ENCODE results near the gene CCDC57.
"Not testable (repeated sequence)": the region's sequence is repeated elsewhere in the genome, so short reads cannot be mapped to it uniquely, and the experiment has no call there.

CCDC57 gene

DNA sequence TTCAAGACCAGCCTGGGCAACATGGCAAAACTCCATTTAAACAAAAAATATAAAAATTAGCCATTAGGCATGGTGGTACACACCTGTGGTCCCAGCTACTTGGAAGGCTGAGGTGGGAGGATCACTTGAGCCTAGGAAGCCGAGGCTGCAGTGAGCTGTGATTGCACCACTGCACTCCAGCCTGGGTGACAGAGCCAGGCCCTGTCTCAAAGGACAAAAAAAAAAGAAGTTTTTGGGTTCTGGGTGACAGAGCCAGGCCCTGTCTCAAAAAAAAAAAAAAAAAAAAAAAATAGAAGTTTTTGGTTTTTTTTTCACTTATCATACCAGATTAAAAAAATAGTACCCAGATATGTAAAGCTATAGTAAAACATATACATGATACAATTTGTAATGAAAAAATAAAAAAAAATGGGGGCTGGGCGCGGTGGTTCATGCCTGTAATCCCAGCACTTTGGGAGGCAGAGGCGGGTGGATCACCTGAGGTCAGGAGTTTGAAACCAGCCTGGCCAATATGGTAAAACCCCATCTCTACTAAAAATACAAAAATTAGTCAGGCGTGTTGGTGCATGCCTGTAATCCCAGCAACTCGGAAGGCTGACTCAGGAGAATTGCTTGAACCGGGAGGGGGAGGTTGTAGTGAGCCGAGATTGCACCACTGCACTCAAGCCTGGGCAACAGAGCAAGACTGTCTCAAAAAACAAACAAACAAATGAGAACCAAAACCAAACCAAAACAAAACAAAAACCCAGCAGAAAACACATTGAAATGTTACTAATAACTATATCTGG, 79.3 kb downstream of the CCDC57 start:
- in situ Hi-C loops (cut with MboI; ENCODE audit: low sequenced_read_pairs): not testable (repeated sequence)

DNA sequence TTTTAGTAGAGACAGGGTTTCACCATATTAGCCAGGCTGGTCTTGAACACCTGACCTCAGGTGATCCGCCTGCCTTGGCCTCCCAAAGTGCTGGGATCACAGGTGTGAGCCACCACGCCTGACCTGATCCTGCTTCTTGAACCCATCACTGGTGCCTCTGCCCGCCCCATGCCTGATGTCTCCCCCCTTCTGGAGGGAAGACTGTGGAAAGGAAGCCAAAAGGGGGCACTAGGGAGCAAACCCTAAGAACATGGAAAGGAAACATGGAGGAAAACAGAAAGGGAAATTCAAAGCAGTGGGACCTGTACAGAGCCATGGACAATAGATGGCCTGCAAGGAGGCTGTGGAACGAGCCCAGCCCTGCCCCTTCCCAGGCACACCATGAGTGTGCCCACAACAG, 83.5 kb downstream of the CCDC57 start:
- in situ Hi-C loops (cut with MboI; ENCODE audit: low sequenced_read_pairs): no loop called here

DNA sequence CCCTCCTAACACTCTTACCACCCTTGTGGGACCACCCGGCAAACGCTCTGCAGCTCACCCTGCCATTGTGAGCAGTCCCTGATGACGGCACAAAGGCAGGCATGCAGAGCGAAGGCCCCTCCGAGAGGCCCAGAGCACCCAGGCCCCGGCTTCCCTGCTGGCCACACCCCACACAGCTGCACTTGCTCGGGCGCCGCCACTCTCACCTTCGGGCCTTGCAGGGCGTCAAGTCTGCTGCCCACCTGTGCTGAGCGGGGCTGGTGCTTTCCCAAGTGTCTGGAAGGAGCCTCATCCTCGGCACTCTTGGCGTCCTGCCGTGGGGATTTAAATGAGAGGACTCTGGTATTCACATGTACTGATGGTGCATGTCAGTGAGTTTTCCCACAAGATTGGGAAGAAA, 84.4 kb downstream of the CCDC57 start:
- in situ Hi-C loops (cut with MboI; ENCODE audit: low sequenced_read_pairs): no loop called here

DNA sequence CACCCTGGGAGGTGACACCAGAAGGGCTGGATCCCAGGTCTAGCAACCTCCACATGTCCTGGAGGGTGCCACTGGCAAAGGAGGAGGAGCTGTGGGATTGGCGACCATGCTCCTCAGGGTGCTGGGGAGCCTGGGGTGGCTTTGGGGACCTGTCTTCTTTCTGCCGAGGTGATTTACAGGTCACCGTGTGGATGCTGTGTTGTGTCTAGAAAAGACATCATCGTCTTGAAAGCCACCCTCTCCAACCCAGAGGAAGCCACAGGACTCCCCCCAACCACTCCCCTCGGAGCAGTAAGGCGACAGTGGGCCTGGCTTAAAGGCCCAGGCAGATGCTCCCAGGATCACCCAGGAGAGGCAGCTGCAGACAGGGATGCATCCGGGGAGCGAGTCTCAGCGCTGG, 84.9 kb downstream of the CCDC57 start:
- in situ Hi-C loops (cut with MboI; ENCODE audit: low sequenced_read_pairs): no loop called here

DNA sequence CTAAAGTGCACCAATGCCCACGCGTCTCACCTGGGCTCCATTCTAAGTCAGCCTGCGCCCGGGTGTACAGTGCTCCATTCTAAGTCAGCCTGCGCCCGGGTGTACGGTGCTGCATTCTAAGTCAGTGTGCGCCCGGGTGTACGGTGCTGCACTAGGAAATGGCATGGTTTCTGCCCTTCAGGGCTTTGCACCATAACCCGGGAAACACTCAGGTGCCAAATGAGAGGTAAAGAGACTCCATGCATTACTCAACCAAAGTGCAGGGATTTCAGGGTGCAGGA, 85.4 kb downstream of the CCDC57 start:
- in situ Hi-C loops (cut with MboI; ENCODE audit: low sequenced_read_pairs): no loop called here

DNA sequence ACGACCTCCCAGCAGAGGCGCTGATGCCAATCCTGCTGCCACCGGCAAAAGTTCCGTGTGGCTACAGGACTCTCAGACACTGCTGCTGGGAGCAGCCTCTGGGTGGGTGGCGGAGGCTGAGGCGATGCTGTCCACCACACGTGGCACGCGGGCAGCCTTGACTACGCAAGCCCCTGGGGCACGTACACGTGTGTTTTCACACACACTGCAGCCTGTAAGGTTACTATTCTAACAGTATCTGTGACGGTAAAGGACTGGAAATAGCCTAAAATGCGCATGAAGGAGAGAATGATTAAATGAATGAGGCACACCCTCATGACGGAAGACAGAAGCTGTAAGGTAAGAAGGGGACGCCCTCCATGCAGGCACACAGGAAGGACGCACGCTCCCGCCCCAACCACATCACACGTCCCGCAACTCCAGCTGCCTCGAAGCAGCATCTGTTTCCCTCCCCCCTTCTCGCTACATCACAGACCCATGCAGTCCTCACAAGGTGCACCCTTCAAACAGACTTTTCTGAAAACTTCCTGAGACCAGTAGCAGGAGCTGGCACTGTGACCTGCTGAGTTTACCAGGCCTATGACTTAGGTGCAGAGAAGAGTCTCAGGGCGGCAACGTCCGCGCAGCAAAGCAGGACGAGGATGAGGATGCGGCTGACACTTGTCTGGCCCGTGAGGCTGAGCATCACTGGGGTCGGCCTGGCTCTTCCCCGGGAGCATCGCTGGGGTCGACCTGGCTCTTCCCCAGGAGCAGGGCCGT, 85.9 kb downstream of the CCDC57 start:
- in situ Hi-C loops (cut with MboI; ENCODE audit: low sequenced_read_pairs): no loop called here

DNA sequence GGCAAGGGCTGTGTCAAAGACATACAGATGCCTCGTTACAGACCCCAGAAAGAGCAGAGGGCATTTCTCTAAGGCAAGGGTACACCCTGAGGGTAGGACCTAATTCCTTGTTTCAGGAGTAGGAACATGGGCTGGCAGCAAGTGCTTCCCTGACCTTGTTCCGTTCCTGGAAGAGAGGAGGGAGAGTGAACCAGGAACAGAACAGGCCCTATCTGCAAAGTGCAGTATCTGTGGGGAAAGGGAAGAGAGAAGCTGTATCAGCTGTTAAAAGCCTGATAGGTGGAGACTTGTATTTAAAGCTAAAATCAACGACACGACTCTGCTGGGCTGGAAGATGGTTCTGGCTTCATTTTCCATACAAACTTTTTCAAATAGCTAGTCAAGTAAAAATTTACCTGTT, 88.5 kb downstream of the CCDC57 start:
- in situ Hi-C loops (cut with MboI; ENCODE audit: low sequenced_read_pairs): no loop called here

DNA sequence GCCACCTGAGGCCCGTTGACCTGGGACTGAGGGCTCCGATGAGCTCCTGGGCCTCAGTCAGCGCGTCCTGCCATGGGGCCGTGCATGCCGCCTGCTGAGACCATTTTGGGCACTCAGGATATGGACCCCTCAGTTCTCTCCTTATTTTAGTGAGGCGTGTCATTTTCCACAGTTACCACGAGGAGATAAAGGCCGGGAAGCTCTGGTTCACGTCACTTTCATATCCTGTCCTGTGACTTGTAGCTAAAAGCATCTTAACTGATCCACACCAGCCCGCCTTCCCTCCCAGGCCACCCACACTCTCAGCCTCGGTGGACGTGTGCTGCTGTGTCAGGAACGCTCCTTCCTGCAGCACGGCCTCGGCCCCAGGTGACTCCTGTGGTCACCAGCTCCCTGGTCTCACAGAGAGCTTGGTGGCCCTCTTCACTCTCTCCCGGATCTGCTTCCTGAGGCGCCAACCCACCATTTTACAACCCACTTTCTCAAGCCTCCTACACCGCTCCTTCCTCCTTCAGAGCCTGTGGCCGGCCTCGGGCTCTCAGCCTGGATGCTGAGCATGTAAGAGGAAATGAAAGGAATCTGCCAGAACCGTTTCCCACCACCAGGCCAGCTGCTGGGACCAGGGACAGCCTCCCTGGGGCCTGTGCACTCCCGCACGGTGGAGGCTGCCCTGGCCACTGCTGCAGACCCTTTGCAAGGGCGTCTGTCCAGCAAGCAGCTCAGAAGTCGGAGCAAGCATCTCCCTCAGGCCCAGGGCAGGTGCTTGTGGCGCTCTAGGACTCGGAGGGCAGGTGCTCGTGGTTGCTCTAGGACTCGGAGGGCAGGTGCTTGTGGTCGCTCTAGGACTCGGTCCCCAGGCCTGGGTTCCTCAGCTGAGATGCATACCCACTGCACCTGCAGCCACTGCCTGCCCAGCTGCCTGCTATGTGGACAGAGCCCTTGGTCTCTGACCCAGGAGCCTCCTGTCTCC, 90.7 kb downstream of the CCDC57 start:
- in situ Hi-C loops (cut with MboI; ENCODE audit: low sequenced_read_pairs): no loop called here

DNA sequence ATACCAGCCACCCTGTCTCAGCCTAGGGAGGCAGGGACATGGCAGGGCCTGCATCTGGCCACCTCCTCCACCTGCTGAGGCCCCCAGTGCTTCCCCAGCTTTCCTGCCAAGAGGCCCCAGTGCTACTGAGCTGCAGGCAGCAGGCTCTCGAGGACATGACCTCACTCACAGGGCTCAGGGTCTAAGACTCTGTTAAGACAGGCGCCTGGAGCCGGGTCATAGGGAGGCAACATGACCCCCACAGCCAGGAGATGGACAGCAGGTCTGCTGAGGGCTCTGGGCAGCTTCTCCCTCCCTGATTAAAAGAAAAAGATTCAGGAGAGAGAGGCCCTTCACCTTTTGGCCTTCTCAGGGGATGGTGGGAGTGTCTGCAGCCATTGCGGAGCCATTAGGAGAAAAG, 91.4 kb downstream of the CCDC57 start:
- in situ Hi-C loops (cut with MboI; ENCODE audit: low sequenced_read_pairs): no loop called here

DNA sequence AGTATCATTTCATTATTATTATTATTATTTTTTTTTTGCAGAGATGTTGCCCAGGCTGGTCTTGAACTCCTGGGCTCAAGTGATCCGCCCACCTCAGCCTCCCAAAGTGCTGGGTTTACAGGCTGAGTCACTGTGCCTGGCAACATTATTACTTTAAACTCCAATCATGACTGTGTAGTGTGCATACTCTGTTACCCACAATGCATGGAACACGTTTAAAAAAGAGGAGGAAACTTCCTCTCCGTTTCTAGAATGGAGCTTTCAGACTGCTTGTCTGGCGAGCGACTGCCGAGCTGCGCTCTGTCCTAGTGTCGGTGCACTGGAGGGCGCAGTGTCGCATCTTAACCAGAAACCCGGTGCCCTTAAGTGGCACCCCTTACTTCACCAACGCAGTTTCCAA, 92.5 kb downstream of the CCDC57 start:
- in situ Hi-C loops (cut with MboI; ENCODE audit: low sequenced_read_pairs): no loop called here

DNA sequence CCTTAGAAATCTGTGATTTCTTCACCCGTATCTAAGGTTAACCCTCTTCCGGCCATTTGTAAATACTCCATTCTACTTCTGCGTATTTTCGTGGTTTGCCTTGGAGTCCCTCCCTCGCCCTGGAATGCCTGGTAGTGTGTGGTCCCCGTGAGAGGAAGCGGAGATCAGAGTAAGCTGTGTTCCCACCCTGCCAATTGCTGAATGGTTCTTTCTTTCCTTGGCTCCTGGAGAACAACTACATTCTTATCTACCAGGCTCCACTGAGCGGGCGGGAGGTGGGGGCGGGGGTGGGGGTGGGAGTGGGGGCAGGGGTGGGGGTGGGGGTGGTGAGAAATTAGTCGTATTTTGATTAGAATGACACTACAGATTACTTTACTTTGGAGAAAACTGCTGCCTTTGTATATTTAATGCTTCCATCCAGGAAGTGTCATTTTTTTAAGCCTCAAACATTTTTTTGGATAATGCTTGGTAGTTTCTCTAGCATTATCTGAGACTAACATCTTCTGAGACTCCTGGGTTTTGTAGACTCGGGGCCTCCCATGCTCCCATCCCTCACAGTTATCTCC, 93.7 kb downstream of the CCDC57 start:
- in situ Hi-C loops (cut with MboI; ENCODE audit: low sequenced_read_pairs): no loop called here

DNA sequence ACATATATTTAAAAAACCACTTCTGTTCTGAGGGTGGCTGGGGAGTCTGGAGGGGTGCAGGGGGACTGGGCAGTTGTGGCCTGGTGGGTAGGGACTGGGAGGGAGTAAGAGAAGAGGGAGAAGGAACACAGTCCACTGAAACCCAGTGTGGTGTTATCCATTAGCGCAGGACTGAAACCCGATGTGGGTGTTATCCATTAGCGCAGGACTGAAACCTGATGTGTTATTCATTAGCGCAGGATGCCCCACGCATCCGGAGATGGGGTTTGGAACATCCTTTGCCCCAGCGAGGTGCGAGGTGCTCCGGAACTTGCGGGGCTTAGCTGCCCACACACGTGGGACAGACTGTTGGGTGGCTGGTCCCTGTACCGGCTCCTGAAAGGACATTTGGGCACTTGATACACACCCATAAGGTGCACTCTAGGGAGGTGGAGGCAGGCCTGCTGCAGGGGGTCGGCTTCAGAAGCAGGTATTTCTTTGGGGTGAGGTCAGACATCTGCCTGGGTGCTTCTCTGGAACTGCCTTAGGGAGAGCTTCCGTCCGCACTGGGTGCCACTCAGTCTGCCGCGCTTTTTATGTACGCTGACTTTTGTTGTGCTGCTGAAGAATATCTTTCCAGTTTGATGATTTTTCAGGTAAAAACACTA, 94.4 kb downstream of the CCDC57 start:
- in situ Hi-C loops (cut with MboI; ENCODE audit: low sequenced_read_pairs): no loop called here

DNA sequence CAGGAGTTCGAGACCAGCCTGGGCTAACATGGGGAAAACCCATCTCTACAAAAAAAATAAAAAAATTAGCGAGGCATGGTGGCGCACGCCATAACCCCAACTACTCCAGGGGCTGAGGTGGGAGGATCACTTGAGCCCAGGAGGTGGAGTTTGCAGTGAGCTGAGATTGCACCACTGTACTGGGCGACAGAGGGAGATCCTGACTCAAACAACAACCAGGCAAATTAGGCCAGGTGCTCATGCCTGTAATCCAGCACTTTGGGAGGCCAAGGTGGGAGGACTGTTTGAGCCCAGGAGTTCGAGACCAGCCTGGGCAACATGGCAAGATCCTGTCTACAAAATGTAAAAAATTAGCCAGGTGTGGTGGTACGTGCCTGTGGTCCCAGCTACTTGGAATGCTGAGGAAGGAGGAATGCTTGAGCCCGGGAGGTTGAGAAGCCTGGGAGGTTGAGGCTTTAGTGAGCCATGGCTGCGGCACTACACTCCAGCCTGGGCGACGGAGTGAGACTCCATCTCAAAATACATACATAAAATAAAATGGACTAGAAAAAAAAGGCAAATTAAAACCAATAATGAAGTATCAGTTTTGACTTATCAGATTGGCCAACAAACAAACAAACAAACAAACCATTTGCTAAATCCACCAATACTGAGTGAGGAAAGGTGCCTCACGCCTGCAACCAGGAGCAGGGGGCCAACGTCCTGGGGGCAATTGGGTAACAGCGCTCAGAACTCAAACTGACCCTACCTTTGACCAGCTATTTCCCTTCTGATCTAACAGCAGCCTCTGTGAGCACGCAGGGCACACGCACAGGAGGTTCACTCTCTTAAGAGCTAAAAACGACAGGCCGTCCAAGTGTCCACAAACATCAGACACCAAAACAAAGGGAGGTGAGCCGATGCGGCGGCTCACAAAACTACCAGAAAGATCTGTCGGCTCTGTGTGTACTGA, 95.2 kb downstream of the CCDC57 start:
- in situ Hi-C loops (cut with MboI; ENCODE audit: low sequenced_read_pairs): no loop called here

DNA sequence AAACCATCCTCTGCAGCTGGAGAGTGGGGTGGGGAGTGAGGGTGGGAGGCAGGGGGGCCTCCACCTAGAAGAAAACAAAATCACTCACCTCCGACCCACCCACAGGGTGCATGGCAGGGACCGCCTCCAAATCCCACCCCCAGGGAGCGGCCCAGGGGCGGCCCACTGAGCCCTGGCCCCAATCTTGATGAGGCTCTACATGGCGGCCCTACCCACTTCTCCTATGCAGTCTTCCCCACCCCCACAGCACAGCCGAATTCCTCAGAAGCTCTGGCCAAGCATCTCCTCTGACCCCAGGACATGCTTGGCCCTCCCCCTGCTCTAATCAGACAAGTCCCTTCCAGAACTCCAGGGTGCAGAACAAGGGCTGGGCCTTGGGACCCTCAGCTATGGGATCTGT, 96.4 kb downstream of the CCDC57 start:
- in situ Hi-C loops (cut with MboI; ENCODE audit: low sequenced_read_pairs): no loop called here

DNA sequence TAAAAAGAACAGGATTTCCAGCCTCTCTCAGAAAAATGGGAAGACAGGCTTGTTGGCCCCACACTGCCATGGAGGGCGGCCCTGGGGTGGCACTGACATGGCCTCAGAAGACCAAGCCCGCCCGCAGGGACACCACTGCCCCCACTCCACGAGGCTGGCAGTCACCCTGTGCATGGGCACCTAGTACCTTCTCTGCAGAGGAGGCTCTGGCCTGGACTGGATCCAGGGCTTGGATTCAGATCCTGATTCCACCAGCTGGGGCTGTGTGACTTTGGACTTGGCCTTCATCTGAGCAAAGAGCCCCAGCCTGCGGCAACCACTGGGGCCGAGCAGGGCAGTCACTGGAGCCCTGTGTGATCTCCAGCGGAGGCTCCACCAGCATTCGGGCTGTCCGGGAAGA, 97.8 kb downstream of the CCDC57 start:
- in situ Hi-C loops (cut with MboI; ENCODE audit: low sequenced_read_pairs): no loop called here

DNA sequence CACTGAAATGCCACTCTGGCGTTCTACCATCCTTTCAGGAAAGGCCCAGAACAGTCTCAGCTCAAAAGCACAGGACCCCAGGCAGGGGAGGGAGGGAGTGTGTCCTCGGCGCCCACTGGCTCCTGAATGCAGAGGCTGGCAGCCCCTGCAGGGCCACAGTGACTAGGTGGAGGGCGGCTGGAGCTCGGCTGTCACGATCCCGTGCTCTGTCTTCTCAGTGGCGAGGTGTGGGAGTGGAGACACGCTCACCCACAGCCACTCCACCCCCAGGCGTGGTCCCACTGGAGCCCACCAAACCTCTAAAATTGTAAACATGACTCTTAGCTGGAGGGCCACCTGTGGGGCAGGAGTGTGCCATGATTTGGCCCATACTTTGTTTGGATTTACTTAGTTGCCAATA, 98.2 kb downstream of the CCDC57 start:
- in situ Hi-C loops (cut with MboI; ENCODE audit: low sequenced_read_pairs): no loop called here

DNA sequence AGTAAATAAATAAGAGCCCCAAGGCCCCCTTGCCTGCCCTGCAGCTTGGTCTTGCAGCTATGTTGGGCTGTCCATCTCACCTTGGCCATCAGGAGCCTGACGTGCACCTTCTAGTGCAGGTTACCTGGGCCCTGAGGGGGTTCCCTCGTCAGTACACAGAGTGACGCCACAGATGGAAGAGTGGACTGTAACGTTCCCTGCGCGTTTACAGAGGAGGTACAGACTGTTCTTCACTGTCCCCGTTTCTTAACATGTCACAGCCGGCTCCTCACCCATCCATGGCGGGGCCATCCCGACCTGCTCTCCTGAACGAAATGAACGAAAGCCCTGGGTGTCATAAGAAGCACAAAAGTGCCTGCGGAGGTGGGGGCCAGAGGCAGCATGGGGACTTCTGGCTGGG, 98.7 kb downstream of the CCDC57 start:
- in situ Hi-C loops (cut with MboI; ENCODE audit: low sequenced_read_pairs): no loop called here

DNA sequence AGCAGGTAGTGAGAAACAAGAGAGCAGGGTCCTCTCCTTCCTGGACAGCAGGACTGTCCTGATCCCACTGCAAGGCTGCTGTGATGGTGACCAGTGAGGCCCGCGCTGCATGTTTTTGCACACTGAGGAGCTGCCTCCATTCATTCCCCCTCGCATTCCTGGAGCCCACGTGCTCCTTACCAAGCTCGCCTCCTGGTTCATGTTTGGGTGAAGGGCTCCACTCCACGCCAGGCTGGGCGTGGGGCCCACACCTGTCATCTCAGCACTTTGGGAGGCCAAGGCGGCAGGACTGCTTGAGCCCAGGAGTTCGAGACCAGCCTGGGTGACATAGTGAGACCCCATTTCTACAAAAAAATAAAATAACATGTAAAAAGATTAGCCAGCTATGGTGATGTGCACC, 99.2 kb downstream of the CCDC57 start:
- in situ Hi-C loops (cut with MboI; ENCODE audit: low sequenced_read_pairs): no loop called here

DNA sequence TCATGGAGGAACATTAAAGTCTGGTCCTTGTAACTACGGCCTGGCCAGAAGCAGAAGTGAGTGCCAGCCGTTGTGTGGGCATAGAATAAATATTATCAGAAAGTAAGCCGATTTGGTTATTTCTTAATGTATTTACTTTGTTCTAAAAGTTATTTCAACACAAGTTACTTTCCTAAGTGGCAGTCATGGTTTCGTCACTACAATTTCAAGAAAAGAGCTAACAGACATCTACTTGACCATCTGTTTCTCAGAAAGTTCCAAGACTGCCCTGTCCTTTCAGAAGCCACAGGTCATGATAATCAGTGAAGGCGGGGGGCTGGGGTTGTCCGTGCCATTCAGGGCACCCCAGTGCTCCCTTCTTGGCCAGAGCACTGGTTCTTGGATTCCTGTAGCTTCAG, 99.7 kb downstream of the CCDC57 start:
- in situ Hi-C loops (cut with MboI; ENCODE audit: low sequenced_read_pairs): no loop called here
